Measurements from ENCODE around the gene SLC50A1.

GRCh38 chr1:155171836-155172731 lies 36.4 kb downstream of the SLC50A1 start:
- no peak for TF ChIP-seq ZNF600 (tag by site-specific recombination; IDR thresholded peaks at IDR 0.05)
- no peak for TF ChIP-seq ZNF350 (tag by site-specific recombination; IDR thresholded peaks at IDR 0.05)
- no peak for TF ChIP-seq SETDB1 (IDR thresholded peaks at IDR 0.05; ENCODE audit: insufficient read length, low read length)
- no peak for TF ChIP-seq ZSCAN30 (tag by site-specific recombination; IDR thresholded peaks at IDR 0.05)
- TF ChIP-seq HOXA7 (CRISPR knock-in tag; IDR thresholded peaks at IDR 0.05; ENCODE audit: borderline replicate concordance): no peak
- TF ChIP-seq CTCF (tag by site-specific recombination; IDR thresholded peaks at IDR 0.05): no peak
- TF ChIP-seq, protein P1, sequence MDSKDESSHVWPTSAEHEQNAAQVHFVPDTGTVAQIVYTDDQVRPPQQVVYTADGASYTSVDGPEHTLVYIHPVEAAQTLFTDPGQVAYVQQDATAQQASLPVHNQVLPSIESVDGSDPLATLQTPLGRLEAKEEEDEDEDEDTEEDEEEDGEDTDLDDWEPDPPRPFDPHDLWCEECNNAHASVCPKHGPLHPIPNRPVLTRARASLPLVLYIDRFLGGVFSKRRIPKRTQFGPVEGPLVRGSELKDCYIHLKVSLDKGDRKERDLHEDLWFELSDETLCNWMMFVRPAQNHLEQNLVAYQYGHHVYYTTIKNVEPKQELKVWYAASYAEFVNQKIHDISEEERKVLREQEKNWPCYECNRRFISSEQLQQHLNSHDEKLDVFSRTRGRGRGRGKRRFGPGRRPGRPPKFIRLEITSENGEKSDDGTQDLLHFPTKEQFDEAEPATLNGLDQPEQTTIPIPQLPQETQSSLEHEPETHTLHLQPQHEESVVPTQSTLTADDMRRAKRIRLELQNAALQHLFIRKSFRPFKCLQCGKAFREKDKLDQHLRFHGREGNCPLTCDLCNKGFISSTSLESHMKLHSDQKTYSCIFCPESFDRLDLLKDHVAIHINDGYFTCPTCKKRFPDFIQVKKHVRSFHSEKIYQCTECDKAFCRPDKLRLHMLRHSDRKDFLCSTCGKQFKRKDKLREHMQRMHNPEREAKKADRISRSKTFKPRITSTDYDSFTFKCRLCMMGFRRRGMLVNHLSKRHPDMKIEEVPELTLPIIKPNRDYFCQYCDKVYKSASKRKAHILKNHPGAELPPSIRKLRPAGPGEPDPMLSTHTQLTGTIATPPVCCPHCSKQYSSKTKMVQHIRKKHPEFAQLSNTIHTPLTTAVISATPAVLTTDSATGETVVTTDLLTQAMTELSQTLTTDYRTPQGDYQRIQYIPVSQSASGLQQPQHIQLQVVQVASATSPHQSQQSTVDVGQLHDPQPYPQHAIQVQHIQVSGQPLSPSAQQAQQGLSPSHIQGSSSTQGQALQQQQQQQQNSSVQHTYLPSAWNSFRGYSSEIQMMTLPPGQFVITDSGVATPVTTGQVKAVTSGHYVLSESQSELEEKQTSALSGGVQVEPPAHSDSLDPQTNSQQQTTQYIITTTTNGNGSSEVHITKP (tag by site-specific recombination; IDR thresholded peaks at IDR 0.05): no peak
- TF ChIP-seq ZNF16 (tag by site-specific recombination; IDR thresholded peaks at IDR 0.05; ENCODE audit: low read depth): no peak
- TF ChIP-seq REST (tag by site-specific recombination; IDR thresholded peaks at IDR 0.05): no peak
- TF ChIP-seq, protein P2, sequence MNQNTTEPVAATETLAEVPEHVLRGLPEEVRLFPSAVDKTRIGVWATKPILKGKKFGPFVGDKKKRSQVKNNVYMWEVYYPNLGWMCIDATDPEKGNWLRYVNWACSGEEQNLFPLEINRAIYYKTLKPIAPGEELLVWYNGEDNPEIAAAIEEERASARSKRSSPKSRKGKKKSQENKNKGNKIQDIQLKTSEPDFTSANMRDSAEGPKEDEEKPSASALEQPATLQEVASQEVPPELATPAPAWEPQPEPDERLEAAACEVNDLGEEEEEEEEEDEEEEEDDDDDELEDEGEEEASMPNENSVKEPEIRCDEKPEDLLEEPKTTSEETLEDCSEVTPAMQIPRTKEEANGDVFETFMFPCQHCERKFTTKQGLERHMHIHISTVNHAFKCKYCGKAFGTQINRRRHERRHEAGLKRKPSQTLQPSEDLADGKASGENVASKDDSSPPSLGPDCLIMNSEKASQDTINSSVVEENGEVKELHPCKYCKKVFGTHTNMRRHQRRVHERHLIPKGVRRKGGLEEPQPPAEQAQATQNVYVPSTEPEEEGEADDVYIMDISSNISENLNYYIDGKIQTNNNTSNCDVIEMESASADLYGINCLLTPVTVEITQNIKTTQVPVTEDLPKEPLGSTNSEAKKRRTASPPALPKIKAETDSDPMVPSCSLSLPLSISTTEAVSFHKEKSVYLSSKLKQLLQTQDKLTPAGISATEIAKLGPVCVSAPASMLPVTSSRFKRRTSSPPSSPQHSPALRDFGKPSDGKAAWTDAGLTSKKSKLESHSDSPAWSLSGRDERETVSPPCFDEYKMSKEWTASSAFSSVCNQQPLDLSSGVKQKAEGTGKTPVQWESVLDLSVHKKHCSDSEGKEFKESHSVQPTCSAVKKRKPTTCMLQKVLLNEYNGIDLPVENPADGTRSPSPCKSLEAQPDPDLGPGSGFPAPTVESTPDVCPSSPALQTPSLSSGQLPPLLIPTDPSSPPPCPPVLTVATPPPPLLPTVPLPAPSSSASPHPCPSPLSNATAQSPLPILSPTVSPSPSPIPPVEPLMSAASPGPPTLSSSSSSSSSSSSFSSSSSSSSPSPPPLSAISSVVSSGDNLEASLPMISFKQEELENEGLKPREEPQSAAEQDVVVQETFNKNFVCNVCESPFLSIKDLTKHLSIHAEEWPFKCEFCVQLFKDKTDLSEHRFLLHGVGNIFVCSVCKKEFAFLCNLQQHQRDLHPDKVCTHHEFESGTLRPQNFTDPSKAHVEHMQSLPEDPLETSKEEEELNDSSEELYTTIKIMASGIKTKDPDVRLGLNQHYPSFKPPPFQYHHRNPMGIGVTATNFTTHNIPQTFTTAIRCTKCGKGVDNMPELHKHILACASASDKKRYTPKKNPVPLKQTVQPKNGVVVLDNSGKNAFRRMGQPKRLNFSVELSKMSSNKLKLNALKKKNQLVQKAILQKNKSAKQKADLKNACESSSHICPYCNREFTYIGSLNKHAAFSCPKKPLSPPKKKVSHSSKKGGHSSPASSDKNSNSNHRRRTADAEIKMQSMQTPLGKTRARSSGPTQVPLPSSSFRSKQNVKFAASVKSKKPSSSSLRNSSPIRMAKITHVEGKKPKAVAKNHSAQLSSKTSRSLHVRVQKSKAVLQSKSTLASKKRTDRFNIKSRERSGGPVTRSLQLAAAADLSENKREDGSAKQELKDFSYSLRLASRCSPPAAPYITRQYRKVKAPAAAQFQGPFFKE (tag by site-specific recombination; IDR thresholded peaks at IDR 0.05; ENCODE audit: borderline replicate concordance): no peak
- no peak for TF ChIP-seq ZNF239 (tag by site-specific recombination; IDR thresholded peaks at IDR 0.05)
- no peak for TF ChIP-seq TCF7L2 (IDR thresholded peaks at IDR 0.05; ENCODE audit: borderline replicate concordance, low read depth, low read length)
- no peak for TF ChIP-seq ZNF184 (tag by site-specific recombination; IDR thresholded peaks at IDR 0.05)
- TF ChIP-seq, protein P3, sequence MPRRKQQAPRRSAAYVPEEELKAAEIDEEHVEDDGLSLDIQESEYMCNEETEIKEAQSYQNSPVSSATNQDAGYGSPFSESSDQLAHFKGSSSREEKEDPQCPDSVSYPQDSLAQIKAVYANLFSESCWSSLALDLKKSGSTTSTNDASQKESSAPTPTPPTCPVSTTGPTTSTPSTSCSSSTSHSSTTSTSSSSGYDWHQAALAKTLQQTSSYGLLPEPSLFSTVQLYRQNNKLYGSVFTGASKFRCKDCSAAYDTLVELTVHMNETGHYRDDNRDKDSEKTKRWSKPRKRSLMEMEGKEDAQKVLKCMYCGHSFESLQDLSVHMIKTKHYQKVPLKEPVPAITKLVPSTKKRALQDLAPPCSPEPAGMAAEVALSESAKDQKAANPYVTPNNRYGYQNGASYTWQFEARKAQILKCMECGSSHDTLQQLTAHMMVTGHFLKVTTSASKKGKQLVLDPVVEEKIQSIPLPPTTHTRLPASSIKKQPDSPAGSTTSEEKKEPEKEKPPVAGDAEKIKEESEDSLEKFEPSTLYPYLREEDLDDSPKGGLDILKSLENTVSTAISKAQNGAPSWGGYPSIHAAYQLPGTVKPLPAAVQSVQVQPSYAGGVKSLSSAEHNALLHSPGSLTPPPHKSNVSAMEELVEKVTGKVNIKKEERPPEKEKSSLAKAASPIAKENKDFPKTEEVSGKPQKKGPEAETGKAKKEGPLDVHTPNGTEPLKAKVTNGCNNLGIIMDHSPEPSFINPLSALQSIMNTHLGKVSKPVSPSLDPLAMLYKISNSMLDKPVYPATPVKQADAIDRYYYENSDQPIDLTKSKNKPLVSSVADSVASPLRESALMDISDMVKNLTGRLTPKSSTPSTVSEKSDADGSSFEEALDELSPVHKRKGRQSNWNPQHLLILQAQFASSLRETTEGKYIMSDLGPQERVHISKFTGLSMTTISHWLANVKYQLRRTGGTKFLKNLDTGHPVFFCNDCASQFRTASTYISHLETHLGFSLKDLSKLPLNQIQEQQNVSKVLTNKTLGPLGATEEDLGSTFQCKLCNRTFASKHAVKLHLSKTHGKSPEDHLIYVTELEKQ (tag by site-specific recombination; IDR thresholded peaks at IDR 0.05; ENCODE audit: borderline replicate concordance): no peak

All from HEK293 (cell line).